CD4-positive, alpha-beta memory T cell (primary cell): ENCODE data around the gene TGM2. TPM values are rescaled to one million over a fixed set of nuclear protein-coding genes. Genes with fewer than 3 reads are reported as not detected.

Experiments
- CTCF ChIA-PET: fragments of 350-600 bp; sonication (Branson Sonifier 250); formaldehyde crosslinking; loops from one replicate; lab custom pipeline; 2021; ENCODE audit warnings: inconsistent platforms; ENCODE audit not compliant: partially characterized antibody; lab: Charles Lee
- POLR2A ChIA-PET: fragments of 350-600 bp; sonication (Branson Sonifier 250); formaldehyde crosslinking; loops from one replicate; lab custom pipeline; 2021; ENCODE audit not compliant: partially characterized antibody; lab: Charles Lee
- DNase-seq, 5 donors: peaks; one replicate each; pipeline versions ENCODE4 v3.0.0 to v3.0.0-alpha.2; 2020 to 2022; ENCODE audit warnings: mixed read lengths in 1 of 5
- H3K27ac ChIP-seq: one replicate; pipeline ENCODE4 v1.7.0; 2013; ENCODE audit warnings: low read depth, low read length
- H3K27me3 ChIP-seq: 2 replicates; pipeline ENCODE4 v1.7.0; 2013; ENCODE audit warnings: mild to moderate bottlenecking, low read length, moderate library complexity; ENCODE audit not compliant: insufficient read depth
- H3K36me3 ChIP-seq: 2 replicates; pipeline ENCODE4 v1.7.0; 2013; ENCODE audit warnings: mild to moderate bottlenecking, low read length, moderate library complexity; ENCODE audit not compliant: insufficient read depth
- H3K4me1 ChIP-seq: 2 replicates; pipeline ENCODE4 v1.7.0; 2013; ENCODE audit warnings: mild to moderate bottlenecking, low read length, moderate library complexity; ENCODE audit not compliant: insufficient read depth
- H3K4me3 ChIP-seq, 2 donors: one replicate each; pipeline ENCODE4 v1.7.0; 2013; ENCODE audit warnings: low read length in 2 of 2, mild to moderate bottlenecking in 1 of 2
- H3K9me3 ChIP-seq, 2 donors: one replicate each; pipeline ENCODE4 v1.7.0; 2013; ENCODE audit warnings: low read length in 2 of 2, control low read depth in 1 of 2; ENCODE audit not compliant: control insufficient read depth in 1 of 2
- H3K27ac Mint-ChIP-seq, 7 donors: one replicate each; pipeline ENCODE4 v1.8.0; 2020 to 2021; ENCODE audit warnings: mixed read lengths in 7 of 7, mild to moderate bottlenecking in 6 of 7, inconsistent platforms in 3 of 7, moderate library complexity in 3 of 7
- H3K27me3 Mint-ChIP-seq, 2 donors: one replicate each; pipeline ENCODE4 v1.8.0; 2020 to 2021; ENCODE audit warnings: mixed read lengths in 2 of 2
- H3K36me3 Mint-ChIP-seq, 2 donors: one replicate each; pipeline ENCODE4 v1.8.0; 2020 to 2021; ENCODE audit warnings: mixed read lengths in 2 of 2, inconsistent platforms in 1 of 2, mild to moderate bottlenecking in 1 of 2
- H3K4me1 Mint-ChIP-seq, 4 donors: one replicate each; pipeline ENCODE4 v1.8.0; 2020 to 2021; ENCODE audit warnings: mixed read lengths in 4 of 4, mild to moderate bottlenecking in 1 of 4
- H3K4me3 Mint-ChIP-seq, 8 donors: one replicate each; pipeline ENCODE4 v1.8.0; 2020 to 2021; ENCODE audit warnings: mixed read lengths in 8 of 8, mild to moderate bottlenecking in 7 of 8, moderate library complexity in 6 of 8, inconsistent platforms in 3 of 8
- H3K9me3 Mint-ChIP-seq, 8 donors: one replicate each; pipeline ENCODE4 v1.8.0; 2020 to 2021; ENCODE audit warnings: mixed read lengths in 8 of 8, mild to moderate bottlenecking in 5 of 8, inconsistent platforms in 3 of 8, moderate library complexity in 1 of 8
- intact Hi-C: fragments of 100-400 bp; cut with micrococcal nuclease; formaldehyde crosslinking; loops from one replicate; pipeline ENCODE4 v1.15.1; 2023
- polyA plus RNA-seq, 2 donors: library from polyadenylated mRNA; unstranded; fragments of 300-500 nt; fragmentation: Illumina TruSeq; gene quantifications; one replicate each; pipeline ENCODE4 v1.2.3, GENCODE V29; 2021
- total RNA-seq, 2 experiments: library from RNA; stranded (reverse); gene quantifications; one replicate each; pipeline ENCODE4 v1.2.3, GENCODE V29; 2021

The TGM2 gene
- total and polyA plus RNA-seq, 4 experiments from 2014 or later: 0.09 to 0.67 (median 0.31) TPM

- POLR2A ChIA-PET: no interaction called here
- Histone ChIP-seq H3K27me3 (no peaks in the 10 kb centered on the region), H3K27ac (no peak overlapping the region), H3K9me3 (no peaks in the 10 kb centered on the region), H3K36me3 (no peaks in the 10 kb centered on the region), H3K4me1 (no peaks in the 10 kb centered on the region), H3K4me3 (no peak overlapping the region)
- H3K36me3 Mint-ChIP-seq: no peaks in the 10 kb centered on the region
- no peak overlapping the region for H3K4me3 Mint-ChIP-seq
- no peaks in the 10 kb centered on the region for H3K9me3 Mint-ChIP-seq
- no peak for DNase-seq
- CTCF ChIA-PET: interaction anchor here (1.3 kb wide), 1 partner anchor 62 kb away, joined by 3 read pairs; no protein-coding TSS in a partner anchor
- H3K27me3 Mint-ChIP-seq: peaks cover 0 to 7% of the 10 kb centered on the region in 2 donors
- H3K4me1 Mint-ChIP-seq: no peaks in the 10 kb centered on the region
- intact Hi-C loops: no loop called here
- no peak overlapping the region for H3K27ac Mint-ChIP-seq
Observed at GRCh38 chr20:38159957-38160756, 4.9 kb downstream of the TGM2 start.

- intact Hi-C loops: no loop called here
Observed at GRCh38 chr20:38159566-38159956, 5.5 kb downstream of the TGM2 start.

GRCh38 chr20:38158701-38159351, 6.2 kb downstream of the TGM2 start:
- intact Hi-C loops: no loop called here
- H3K4me3 ChIP-seq: no peak overlapping the region
- no peak overlapping the region for H3K4me3 Mint-ChIP-seq
- no peaks in the 10 kb centered on the region for H3K9me3 ChIP-seq
- no peak overlapping the region for H3K27ac Mint-ChIP-seq
- H3K9me3 Mint-ChIP-seq: no peaks in the 10 kb centered on the region
- no peak for DNase-seq
- H3K4me1 Mint-ChIP-seq: no peaks in the 10 kb centered on the region
- no peaks in the 10 kb centered on the region for H3K27me3 ChIP-seq
- ChIA-PET POLR2A (no interaction called here), CTCF (no interaction called here)
- no peak overlapping the region for H3K27ac ChIP-seq
- H3K4me1 ChIP-seq: no peaks in the 10 kb centered on the region
- peaks cover 0 to 6% of the 10 kb centered on the region in 2 donors for H3K27me3 Mint-ChIP-seq
- H3K36me3 ChIP-seq: no peaks in the 10 kb centered on the region
- H3K36me3 Mint-ChIP-seq: no peaks in the 10 kb centered on the region

More at GRCh38 chr20:38159566-38159956, 5.5 kb downstream of the TGM2 start:
- ChIA-PET CTCF (interaction anchor here (1.3 kb wide), 1 partner anchor 62 kb away, joined by 3 read pairs; no protein-coding TSS in a partner anchor), POLR2A (no interaction called here)
- no peaks in the 10 kb centered on the region for H3K36me3 Mint-ChIP-seq
- no peak overlapping the region for H3K4me3 Mint-ChIP-seq
- Histone ChIP-seq H3K27me3 (no peaks in the 10 kb centered on the region), H3K4me1 (no peaks in the 10 kb centered on the region), H3K9me3 (no peaks in the 10 kb centered on the region), H3K36me3 (no peaks in the 10 kb centered on the region), H3K27ac (no peak overlapping the region), H3K4me3 (no peak overlapping the region)
- no peak overlapping the region for H3K27ac Mint-ChIP-seq
- H3K9me3 Mint-ChIP-seq: no peaks in the 10 kb centered on the region
- peaks cover 0 to 7% of the 10 kb centered on the region in 2 donors for H3K27me3 Mint-ChIP-seq
- no peak for DNase-seq
- H3K4me1 Mint-ChIP-seq: no peaks in the 10 kb centered on the region

- H3K4me3 ChIP-seq: no peak overlapping the region
- H3K9me3 ChIP-seq: no peaks in the 10 kb centered on the region
- H3K36me3 ChIP-seq: no peaks in the 10 kb centered on the region
- H3K27ac Mint-ChIP-seq: no peak overlapping the region
- POLR2A ChIA-PET: no interaction called here
- no peaks in the 10 kb centered on the region for H3K27me3 ChIP-seq
- no peaks in the 10 kb centered on the region for H3K4me1 ChIP-seq
- CTCF ChIA-PET: no interaction called here
- H3K27me3 Mint-ChIP-seq: no peaks in the 10 kb centered on the region
- no peaks in the 10 kb centered on the region for H3K9me3 Mint-ChIP-seq
- H3K4me3 Mint-ChIP-seq: no peak overlapping the region
- intact Hi-C loops: no loop called here
- H3K27ac ChIP-seq: no peak overlapping the region
- DNase-seq: no peak
- no peaks in the 10 kb centered on the region for H3K36me3 Mint-ChIP-seq
- peaks cover 0 to 1% (median 0%) of the 10 kb centered on the region in 4 donors for H3K4me1 Mint-ChIP-seq
Observed at GRCh38 chr20:38157635-38158495, 7.2 kb downstream of the TGM2 start.

GRCh38 chr20:38156888-38157634, 8.0 kb downstream of the TGM2 start:
- Mint-ChIP-seq H3K36me3 (no peaks in the 10 kb centered on the region), H3K4me3 (no peak overlapping the region), H3K4me1 (peaks cover 2 to 9% (median 7%) of the 10 kb centered on the region in 4 donors), H3K27ac (no peak overlapping the region), H3K9me3 (no peaks in the 10 kb centered on the region), H3K27me3 (peaks cover 0 to 2% of the 10 kb centered on the region in 2 donors)
- no peaks in the 10 kb centered on the region for H3K27me3 ChIP-seq
- DNase-seq: no peak
- H3K4me3 ChIP-seq: no peak overlapping the region
- ChIA-PET POLR2A (no interaction called here), CTCF (no interaction called here)
- no peaks in the 10 kb centered on the region for H3K36me3 ChIP-seq
- intact Hi-C loops: no loop called here
- H3K9me3 ChIP-seq: no peaks in the 10 kb centered on the region
- H3K4me1 ChIP-seq: no peaks in the 10 kb centered on the region
- no peak overlapping the region for H3K27ac ChIP-seq

GRCh38 chr20:38156280-38156679, 8.8 kb downstream of the TGM2 start:
- CTCF ChIA-PET: no interaction called here
- no peaks in the 10 kb centered on the region for H3K9me3 Mint-ChIP-seq
- Histone ChIP-seq H3K4me3 (no peak overlapping the region), H3K4me1 (no peaks in the 10 kb centered on the region), H3K36me3 (no peaks in the 10 kb centered on the region), H3K27ac (no peak overlapping the region), H3K9me3 (no peaks in the 10 kb centered on the region), H3K27me3 (no peaks in the 10 kb centered on the region)
- peaks cover 0 to 4% of the 10 kb centered on the region in 2 donors for H3K27me3 Mint-ChIP-seq
- intact Hi-C loops: no loop called here
- H3K36me3 Mint-ChIP-seq: no peaks in the 10 kb centered on the region
- POLR2A ChIA-PET: no interaction called here
- DNase-seq: no peak
- peaks cover 2 to 14% (median 8%) of the 10 kb centered on the region in 4 donors for H3K4me1 Mint-ChIP-seq
- no peak overlapping the region for H3K4me3 Mint-ChIP-seq
- no peak overlapping the region for H3K27ac Mint-ChIP-seq
